Activated T-cell treated with anti-CD3 and anti-CD28 coated beads, Interleukin-2, amount 50 U/mL, for 72 hours (primary cell): Measurements from ENCODE around the gene ZDHHC6. TPM values are rescaled to one million over a fixed set of nuclear protein-coding genes. Genes with fewer than 3 reads are reported as not detected.

Source experiments
- total RNA-seq, 2 donors: library from RNA; stranded (reverse); gene quantifications; one replicate each; pipeline ENCODE4 v1.2.3, GENCODE V29; 2022

ZDHHC6 gene
- total RNA-seq, 2 donors from 2014 or later: 61.1 to 78.7 TPM

Other genes starting within 250 kb of the ZDHHC6 start
- not detected for gene TECTB, start 163.5 kb downstream of the ZDHHC6 start, total RNA-seq
- gene ACSL5, start 72.8 kb downstream of the ZDHHC6 start, total RNA-seq: 10 to 100 TPM; 49.5 to 54.5 TPM
- gene VTI1A, start 301 bp upstream of the ZDHHC6 start, total RNA-seq: 10 to 100 TPM; 65.5 to 71.8 TPM